ENCODE results near the gene GATA2.

The GATA2 gene

DNA sequence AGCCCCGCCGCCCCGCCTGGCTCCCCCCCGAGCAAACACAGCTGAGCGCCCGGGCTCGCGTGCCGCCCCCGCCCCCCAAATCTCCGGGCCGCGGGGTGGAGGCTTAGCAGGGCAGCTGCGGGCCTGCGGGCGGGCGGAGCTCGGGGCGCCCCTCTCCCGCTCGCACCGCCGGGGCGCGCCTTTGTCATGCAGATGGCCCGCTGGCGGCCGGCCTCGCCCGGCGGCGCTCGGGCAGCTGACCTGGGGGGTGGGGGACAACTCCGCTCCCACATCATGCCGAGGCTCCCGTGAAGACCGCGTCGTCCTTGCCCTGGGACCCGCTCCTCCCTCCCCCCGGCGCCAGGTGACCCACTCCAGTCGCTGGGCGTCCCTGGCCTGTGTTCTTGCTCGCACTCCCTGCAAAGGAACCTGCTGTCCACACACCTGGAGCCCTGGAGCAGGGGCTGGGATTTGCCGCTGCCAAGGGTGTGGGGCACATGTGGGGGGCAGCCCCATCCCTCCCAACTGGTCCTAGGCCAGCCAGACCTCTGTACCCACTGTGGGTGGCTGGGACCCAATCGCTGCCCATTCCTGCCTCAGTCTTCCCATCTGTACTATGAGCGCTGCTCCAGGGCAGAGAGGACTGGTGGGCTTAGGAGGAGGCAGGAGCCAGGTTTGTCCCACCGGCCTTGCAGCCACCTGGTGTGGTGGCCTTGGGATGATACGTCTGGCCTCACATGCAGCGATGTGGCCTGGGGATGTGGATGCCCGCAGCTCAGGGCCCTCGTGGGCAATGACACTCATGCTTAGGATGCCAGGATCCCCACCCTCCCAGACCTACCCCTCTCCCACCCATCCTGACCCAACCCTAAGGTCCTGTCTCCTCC lies 59.8 kb downstream of the GATA2 start:
- DNase-seq (ENCODE audit: low read depth) = no peak

DNA sequence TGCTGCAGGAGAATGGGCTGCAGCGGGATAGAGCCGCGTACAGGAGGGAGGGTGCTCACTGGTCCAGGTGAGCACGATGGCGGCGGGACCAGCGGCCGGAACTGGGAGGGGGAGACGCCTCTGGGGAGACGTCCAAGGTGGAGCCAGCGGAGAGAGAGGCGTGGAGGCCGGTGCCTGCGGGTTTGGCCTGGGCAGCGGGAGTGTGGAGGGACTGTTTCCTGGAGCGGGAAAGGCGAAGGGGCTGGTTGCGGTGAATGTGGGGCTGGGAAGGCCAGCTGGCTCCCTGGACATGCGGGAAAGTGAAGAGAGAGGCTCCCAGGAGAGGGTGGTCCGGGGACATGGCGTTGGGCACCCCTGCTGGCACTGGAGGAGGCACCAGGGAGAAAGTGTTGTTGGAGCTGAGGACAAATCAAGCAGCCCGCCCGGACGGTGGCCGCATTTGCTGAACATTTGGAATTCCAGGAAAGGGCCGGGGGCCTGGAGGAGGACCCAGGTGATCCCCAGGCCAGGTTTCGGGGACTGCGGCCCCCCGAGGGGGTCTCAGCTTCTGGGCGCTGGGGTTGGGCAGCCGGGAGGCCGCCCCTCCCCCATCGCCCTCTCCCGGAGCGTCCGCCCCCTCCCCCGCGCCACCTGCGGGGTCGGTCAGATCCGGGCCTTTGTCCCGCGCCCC lies 60.6 kb downstream of the GATA2 start:
- DNase-seq (ENCODE audit: low read depth) = no peak

DNA sequence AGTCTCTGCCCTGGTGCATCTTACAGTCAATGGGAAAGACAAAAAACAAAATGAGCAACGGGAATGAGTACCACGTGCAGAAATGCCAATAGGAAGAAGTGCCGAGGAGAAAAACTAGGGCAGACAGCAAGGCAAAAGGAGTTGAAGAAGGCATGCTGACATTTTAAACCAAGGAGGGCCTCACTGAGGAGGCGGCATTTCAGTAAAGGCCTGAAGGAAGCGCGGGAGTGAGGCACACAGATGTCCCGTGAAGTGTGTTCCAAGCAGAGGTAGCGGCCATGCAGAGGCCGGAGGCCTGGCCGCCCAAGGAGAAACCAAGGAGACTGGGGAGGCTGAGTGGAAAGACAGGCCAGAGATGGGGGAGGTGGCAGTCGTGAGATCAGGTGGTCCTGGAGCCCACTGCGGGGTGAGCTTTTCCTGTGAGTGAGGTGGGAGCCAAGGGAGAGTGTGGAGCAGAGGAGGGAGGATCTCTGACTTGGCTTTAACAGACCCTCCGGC lies 61.1 kb downstream of the GATA2 start:
- no peak for DNase-seq (ENCODE audit: low read depth)

DNA sequence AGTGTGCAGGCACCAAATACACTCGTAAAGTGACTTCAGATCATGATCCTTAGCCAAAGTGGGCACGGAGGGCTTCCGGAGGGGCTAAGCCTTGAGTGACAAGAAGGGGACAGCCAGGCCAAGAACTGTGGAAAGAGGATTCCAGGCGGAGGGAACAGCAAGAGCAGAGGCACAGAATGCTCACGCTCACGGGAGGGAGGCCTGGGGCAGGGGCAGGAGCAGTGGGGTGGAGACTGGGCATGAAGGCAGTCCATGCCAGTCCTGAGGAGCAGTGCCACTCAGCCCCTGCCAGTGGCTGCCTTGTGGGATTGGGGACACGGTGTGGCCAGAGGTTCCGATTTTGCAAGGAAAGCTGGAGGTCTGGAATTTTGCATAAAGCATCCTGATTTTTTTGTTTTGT lies 62.3 kb downstream of the GATA2 start:
- DNase-seq (ENCODE audit: low read depth) = no peak

DNA sequence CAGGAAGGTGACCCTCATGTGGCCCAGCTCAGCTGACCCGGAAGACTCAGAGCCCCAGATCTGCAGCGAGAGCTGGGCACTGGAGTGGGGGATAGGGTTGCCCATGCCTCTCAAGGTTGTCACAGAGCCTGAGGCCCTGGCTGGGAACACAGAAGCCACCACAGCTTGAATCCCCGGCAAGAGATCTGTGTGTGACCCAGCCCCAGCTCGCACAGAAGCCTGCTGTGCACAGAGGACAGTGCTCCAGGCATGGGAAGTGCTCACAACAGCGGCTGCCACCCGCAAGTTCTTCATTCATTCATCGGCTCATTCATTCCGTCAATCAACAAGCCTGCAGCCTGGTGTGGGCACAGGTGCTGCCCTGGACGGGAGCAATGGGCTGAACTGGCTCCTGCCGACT lies 62.7 kb downstream of the GATA2 start:
- no peak for DNase-seq (ENCODE audit: low read depth)

DNA sequence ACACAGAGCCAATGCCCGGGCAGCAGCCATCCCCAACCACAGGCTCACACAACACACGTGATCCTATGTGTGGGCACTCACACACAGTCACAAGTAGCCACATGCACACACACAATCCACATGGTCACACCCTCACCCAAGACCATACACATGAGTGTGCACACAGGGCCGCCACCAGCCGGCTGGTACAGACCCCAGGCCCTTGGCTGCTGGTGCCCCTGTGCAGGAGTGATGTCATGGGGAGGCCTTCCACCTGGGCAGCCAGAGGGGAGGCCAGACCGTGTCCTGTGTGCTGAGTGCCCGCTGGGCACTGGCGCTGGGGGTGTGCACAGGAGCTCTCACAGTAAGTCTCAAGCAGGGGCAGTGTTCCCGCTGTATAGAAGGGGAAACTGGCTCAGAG lies 63.2 kb downstream of the GATA2 start:
- no peak for DNase-seq (ENCODE audit: low read depth)

Data from stimulated activated CD4-positive, alpha-beta T cell treated with anti-CD3 and anti-CD28 coated beads, Interleukin-2, amount 100 ng/mL, for 4 hours (primary cell).